HT1080 (cell line): ENCODE measurements around the gene AFAP1. TPM values are rescaled to one million over a fixed set of nuclear protein-coding genes. Genes with fewer than 3 reads are reported as not detected.

Source experiments
- DNase-seq: peaks from one replicate; pipeline ENCODE4 v3.0.0-alpha.2; 2015; ENCODE audit warnings: low read depth
- total RNA-seq: library from RNA; depleted of rRNA; stranded (reverse); fragments of >200 nt; shearing (Covaris generic); gene quantifications from 2 replicates; pipeline ENCODE4 v1.2.3, GENCODE V29; 2014

AFAP1 gene
- total RNA-seq, 1 experiment from 2014 or later: 11.3 TPM

DNA sequence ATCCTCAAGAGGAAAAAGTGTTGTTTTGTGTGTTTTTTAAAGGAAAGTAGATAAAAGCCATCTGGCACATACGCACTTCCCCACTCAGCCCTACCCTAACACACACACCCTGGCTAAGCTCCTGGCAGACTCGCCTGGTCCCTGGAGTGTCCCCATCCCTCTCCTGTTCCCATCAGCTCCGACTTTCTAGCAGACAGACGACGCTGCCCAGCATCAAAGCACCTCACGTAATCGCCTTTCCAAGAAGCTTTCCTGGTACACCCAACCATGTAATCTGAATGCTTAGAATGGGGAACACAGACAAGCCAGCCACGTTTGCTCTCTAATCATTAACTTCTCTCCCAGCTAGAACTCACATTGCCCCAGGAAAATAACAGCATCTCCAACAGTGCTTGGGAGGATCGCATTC is 116.2 kb downstream of the AFAP1 start:
- DNase-seq: no peak

DNA sequence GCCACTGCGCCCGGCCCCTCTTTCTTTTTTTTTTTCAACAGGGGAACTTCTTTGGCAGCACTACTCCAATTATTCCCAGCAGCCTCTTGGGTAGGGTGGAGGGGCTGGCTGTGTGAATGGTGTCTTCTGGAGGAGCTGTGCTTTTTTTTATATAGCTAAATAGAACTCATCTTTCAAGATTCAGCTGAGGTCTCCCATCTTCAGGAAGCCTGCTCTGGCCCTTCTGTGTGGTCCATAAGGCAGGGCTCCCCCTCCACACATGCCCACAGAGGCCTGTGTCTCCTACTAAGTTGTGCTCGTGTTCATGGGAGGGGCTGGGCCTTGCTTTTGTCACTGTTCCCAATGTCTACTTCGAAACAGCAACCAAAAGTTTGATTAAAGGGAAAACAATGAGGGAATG is 116.8 kb downstream of the AFAP1 start:
- DNase-seq: no peak

DNA sequence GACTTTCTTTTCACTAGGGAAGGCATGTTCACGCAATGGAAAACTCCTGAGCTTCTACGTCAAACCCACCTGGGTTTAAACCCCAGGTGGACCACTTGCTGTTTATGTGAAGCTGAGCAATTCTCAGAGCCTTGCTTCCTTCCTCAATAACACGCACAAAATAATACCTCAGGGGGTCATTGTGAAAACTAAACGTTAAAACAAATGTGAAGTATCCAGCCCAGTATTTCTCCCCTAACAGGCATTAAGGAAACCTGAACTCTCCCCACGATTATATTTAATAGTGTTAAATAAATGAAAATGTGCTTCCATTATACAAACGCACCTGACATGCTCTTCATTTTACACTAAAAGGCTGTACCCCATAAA is 117.5 kb downstream of the AFAP1 start:
- DNase-seq: no peak

DNA sequence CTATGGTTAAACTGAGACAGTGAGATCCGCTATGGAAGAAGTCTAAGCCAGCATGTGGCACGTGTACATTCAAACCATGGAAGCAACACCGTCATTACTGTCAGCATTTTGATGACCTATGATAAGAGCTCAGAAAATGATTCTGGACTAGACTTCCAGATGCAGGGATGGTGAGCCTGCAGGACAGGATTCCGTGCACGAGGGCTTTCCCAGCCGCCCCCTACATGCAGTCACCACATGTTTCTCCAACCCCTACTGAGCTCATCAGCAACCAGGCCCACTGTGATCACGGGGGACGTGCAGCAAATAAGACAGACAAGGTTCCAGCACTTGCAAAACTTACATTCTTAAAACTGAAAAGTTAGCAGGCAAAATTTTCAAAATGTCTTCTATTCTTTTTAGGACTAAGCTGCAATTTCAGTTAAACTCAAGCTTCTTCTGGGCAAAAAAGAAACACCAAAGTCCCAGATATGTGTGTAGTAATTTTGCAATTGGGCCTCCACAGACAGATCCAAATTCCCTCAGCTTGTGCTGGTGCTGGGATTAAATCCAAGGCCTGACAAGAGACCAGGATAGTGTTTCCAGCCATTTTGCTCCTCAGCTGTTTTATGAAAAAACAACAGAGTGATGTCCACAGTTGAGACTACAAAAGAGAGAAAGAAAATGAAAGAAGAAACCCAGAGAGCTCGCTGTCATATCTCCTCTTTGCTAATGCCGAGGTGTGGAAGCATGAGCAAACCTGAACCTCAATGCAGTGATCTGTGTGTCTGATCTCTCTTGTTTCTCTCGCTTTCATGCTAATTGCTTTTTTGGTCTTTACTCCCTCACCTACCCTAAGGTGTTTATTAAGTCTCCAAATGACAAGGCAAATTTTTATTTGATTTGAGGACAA is 118.2 kb downstream of the AFAP1 start:
- no peak for DNase-seq

DNA sequence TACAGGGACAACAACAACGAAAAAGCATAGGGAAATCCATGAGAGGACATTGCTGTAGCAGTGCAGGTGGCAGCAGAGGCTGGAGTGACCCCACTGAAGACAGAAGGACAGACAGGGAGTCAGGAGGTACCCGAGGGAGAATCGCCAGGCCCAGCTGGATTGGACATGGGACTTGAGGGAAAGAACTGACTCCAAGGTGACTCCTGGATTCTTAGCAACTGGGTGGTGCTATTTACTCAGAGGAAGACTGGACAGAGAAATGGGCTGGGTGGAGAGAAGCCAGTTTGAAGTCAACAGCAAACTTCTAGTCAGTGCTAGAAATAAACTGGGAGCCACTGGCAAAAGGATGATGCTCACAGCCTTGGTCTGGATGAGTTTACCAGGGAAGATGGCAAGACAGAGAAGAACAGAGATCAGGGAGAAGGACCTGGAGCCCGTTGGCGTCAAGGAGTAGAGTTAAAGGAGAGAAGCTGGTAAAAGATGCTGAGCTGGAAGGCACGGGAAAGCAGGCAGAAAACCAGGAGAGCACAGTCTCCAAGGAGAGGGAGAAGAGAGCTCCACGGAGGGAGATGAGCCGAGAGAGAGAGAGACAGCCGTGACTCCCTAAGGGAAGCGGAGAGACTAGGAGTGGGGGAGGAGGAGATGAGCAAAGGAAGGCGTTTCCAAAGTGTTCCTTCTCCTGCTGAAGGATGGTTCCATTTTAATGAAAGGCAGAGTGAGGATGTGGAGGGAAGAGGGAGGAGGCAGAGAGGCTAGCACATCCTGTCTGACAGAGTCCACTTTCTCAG is 119.4 kb downstream of the AFAP1 start:
- DNase-seq: no peak

DNA sequence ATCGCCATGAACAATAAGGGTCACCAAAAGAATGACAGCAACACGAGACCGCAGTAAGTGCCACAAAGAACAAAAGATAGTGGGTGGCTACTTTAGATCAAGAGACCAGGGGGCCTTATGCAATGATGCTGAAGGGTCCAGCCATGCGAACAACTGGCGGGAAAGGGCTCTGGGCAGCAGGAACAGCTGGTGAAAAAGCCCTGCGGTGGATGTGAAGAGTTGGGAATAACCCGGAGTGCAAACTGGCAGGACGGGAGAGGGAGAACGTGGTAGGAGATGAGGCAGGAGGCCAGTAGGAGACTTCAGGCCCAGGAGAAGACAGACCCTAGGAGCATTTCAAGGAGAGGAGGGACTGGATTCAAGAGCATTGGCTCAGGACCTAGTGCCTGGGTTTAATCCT is 120.2 kb downstream of the AFAP1 start:
- DNase-seq: no peak

DNA sequence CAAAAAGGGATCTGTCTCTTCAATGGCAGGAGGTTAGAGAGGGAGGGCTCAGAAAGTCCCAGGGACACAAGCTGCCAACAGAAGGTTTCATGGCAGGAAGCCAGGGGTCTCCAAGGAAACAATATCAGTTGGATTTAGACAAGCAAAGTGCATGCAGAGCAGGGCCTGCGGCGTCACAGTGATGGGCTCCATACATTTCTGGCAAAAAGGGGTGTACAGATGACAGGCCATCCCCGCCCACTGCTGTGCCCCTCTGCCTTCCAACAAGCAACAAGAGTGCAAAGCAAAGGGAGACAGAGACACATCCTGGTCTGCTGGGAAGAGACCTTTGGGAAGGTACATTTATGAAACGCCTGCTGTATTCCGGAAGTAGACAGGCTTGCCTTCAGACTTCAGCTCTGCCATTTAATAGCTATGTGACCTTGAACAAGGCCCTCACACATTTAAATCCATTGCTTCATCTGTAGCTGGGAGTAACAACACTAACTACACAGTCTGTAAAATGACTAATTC is 121.2 kb downstream of the AFAP1 start:
- DNase-seq: no peak

DNA sequence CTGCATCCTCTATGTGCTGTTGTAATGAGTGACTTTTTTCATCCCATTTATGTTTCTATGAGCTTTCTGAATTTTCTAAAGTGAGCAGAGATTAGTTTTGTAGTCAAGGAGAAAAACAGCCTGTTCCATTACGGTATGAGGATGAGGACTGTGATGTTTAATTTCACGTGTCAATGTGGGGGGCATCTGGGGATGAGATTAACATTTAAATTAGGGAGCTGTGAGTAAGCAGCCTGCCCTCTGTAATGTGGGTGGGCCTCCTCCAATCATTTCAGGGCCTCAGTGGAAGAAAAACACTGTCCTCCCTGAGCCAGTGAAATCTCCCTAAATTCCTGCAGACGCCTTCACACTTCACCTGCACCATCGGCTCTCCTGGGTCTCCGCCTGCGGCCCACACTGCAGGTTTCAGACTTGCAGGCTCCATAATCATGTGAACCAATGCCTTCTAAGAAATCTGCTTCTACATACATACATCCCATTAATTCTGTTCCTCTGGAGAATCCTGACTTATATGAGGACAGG is 121.7 kb downstream of the AFAP1 start:
- no peak for DNase-seq

DNA sequence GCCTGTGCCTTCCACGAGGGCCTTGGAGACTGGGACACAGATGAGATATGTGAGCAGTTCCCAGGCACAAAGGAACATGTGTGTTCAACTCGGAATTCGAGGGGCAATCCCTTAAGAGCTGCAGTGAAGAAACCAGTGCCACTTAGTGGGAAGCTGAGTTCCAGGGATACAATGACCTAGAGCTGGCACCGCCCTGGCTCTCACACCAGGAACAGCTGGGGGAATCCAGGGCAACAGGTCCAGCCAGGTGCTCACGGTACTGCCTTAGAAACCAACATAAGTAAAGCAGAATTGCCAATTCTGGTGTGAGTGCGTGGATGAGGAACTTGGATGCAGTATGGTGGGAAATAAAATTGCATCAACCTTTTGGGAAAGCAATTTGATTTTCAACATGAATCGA is 122.9 kb downstream of the AFAP1 start:
- DNase-seq: no peak

DNA sequence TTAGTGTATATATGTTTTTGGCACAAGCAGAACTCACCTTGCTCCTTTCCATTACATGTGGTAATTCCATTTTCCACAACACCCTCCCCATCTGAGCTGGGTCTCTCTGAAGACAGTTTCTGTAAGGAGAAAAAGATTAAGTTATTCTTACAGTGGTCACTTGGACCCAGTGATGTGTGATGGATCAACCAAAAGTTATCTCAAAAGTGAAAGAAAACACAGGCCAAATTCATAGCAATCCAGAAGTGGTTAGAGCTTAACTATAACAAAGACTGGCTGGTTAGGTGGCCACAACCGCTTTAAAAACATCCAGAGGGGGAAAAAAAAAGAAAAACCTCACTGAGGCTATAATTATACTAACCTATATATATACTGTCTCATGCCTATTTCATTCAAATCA is 123.7 kb downstream of the AFAP1 start:
- DNase-seq: no peak

DNA sequence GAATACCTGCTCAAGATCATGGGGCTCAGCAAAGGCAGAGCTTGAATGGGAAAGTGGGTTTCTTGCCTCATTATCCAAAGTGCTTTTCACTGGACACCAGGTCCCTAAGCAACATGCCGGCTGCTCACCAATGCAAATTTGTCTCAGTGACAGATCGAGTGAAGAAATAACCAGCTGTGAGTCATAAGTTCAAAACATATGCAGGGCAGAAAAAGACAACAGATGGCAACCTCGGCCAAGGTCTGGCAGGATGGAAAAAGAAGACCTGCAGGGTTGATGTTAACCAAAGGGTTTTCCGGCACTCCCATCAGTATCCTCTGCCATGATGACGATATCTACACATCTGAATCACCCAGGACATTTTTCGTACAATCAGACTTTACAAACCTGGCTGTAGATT is 124.1 kb downstream of the AFAP1 start:
- DNase-seq: peak; percentile 68

DNA sequence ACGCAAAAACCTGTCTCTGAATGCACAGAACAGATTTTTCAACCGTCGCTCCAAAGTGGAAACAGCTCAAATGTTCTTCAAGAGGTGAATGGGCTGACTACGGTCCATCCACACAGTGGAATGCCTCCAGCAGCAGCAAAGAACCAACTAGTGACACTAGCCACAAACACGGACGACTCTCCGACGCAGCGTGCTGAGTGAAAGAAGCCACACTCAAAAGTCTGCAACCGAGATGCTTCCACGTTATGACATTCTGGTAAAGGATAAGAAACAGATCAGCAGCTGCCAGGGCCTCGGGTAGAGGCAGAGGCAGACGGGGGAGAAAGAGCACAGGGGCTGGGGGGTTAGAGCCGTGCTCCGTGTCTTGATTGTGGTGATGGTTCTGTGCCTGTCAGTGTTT is 125.2 kb downstream of the AFAP1 start:
- no peak for DNase-seq

DNA sequence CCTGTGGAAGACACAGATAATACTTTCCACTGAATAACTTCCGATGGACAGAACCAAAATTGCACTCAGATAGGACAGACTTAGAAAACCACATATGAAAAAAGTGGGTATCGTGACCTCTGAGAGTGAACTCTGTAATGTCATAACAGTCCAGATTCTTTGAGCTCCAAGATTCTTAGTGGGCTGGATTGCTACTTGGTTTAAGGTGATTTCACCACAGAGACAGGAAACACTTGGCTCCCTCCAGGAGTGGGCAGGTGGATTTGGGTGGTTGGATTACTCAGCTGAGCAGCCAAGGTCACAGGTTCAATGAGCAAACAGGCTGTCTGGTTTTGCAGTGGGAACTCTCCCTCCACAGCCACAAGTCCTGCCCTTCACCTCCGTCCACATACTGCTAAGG is 126.0 kb downstream of the AFAP1 start:
- DNase-seq: peak; percentile 60

DNA sequence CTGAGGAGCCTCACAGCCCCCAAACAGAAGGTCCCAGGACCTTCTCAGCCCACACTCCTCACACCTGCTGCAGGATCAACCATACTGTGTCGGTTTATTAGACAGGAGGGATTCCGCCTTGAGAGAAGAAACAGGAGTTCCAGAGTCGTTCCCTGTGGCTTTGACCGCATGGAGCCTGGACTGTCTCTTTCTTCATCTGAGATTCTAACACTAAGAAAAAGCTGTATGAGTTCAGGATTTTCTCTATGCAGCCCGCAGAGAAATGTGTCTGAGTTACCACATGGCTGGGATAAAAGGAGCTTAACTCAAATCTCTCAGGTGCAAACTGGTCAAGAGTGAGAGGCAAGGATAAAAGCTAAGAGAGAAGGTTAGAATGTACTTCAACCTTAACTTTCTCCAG is 126.7 kb downstream of the AFAP1 start:
- DNase-seq: no peak

DNA sequence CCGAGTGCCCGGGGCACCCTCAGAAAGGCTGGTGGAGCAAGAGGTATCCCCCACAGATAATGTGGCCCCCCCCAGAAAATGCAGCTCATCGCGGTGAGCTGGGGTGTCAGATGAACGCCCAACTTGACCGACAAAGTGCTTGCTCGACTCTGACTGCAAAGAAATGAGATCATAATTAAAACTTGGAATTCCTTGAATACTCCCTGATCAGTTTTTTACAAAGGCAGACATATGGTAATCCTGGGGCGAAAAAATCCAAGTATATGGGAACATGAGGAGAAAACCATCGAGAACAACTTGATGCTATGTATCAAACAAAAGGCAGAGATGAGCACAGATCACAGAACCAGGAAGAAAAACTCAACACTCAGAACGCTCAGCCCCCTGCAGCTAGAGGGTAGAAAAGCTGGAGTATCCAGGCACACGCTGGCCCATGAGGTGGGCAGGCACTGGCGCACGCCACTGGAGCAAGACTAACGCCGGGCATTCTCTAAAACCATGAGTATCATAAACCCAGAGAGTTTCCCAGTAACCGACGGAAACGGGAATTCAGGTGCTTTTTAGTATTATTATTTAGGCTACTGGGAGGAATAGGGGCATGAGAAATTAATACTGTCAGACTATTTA is 127.3 kb downstream of the AFAP1 start:
- DNase-seq: no peak

DNA sequence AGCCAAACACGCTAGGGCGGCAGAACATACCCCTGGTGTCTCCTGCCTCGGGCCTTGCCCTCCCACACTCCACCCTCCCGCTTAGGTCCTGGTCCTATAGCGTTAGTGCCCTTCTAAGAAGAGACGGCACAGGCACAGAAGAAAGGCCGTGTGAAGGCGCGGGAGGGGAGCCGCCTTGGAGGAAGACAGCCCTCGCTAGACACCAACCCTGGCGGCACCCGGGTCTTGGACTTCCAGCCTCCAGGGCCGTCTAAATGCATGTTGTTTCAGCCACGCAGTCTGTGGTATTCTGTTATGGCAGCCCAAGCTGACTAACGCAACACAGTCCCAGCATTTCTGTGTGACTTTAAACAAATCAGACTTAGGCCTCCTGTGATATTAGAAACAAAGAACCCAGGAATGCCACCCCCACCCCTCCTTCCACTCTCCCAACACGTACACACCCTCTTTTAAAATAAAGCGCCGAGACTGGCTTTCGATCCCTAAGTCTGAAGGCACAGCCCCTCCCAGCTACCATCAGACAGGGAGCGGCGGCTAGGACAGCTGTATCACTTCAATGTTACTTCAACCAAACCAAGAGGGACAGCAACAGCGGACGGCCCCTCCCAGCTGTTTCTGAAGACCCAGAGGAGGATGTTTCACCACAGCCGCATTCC is 128.0 kb downstream of the AFAP1 start:
- DNase-seq: no peak

DNA sequence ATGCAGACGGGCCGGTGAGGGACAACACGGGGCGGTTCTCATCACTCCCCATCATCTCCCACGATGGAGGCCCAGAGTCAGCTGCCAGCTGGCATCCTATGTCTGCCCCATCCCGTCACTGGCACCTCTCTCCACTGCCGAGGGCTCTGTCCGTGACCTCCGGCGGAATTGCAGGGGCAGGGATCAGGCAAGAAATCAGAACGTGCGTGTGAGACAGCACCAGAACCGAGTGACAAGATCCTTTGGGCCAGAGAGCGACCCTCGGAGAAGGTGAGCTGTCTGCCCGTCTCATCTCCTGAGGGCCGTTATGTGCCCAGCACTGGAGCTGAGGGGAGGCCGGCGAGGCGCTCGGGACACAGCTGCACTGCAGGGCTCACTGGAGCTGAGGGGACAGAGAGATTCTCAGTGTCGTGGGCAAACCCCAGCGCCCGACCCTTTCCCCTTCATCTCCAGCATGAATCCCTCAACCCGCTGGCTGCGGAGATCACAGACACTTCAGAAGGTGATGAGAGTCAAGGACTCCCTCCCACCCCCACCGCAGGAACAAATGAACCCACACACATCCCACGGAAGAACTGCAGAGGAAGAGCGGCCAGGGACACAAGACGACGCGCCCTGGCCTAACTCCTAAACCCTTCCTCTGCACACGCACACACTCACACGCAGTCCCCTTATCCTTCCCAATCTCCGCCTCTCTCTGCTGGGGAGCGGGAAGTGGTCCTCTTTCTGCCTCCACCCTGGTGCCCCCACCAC is 128.7 kb downstream of the AFAP1 start:
- no peak for DNase-seq

DNA sequence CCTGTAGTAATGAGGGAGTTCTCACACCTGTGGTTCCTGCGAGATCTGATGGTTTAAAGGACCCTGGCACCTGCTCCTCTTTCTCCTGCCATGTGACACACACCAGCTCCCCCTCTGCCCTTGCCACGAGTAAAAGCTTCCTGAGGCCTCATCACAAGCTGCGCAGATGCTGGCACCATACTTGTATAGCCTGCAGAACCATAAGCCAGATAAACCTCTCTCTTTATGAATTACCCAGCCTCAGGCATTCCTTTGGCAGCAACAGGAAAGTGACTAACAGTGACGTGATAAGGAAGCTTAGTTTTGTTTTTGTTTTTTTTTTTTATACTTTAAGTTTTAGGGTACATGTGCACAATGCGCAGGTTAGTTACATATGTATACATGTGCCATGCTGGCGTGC is 130.9 kb downstream of the AFAP1 start:
- peak; percentile 65 for DNase-seq

DNA sequence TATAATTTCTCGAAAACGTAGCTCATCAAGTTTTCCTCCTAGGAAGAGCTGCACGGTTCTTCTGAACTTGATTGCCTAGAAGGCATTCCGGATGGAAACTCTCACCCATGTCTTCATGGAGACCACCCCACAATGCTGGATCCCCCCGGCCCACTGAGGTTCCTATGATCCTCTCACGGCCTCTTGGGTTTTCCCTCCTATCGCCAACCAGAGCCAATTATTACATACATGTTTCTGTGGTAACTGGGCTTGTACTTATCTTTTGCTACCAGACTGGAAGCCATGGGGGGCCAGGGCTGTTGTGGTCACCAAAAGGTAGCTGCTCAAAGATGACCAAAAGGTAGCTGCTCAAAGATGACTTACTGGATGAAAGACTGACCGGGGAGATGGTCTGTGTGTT is 131.5 kb downstream of the AFAP1 start:
- no peak for DNase-seq

DNA sequence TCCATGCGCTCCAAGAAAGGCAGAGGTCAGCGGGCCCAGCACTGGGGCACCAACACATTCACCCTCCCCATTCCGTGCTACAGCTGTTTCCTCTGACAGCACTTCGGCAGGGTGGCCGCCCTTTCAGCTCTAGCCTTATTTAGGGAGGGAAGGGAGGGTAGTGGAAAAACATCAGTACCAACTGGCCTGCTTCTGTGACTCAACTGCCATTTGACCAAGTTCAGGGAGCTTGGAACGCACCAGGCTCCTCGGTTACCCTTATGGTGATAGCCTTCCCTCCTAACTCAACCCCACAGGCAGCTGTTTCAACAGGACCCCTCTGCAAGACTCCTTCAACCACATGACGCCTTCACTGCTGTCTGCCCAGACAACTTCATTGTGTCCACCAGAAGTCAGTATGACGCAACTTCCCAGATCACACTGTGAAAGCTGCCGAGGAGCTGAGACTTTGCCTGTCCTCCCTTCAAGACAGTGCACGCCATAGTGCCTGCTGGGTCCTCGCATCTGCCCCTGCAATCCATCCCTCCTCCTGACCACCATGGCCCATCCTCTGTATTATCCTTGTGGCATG is 132.2 kb downstream of the AFAP1 start:
- no peak for DNase-seq
